IPS-15b (cell line): Measurements from ENCODE around the gene GOLGA2.

Experiments
- H3K27me3 ChIP-seq: one replicate; pipeline ENCODE4 v1.6.1; 2013; ENCODE audit warnings: low read length; ENCODE audit not compliant: control insufficient read depth, insufficient read depth
- H3K36me3 ChIP-seq: one replicate; pipeline ENCODE4 v1.6.1; 2013; ENCODE audit warnings: low read length; ENCODE audit not compliant: control insufficient read depth, insufficient read depth
- H3K4me1 ChIP-seq: one replicate; pipeline ENCODE4 v1.6.1; 2013; ENCODE audit warnings: mild to moderate bottlenecking, low read length; ENCODE audit not compliant: control insufficient read depth, insufficient read depth
- H3K4me3 ChIP-seq: one replicate; pipeline ENCODE4 v1.5.1; 2013; ENCODE audit warnings: low read depth, low read length
- H3K9ac ChIP-seq: one replicate; pipeline ENCODE4 v1.6.1; 2013; ENCODE audit warnings: low read depth, mild to moderate bottlenecking, low read length
- H3K9me3 ChIP-seq: one replicate; pipeline ENCODE4 v1.6.1; 2013; ENCODE audit warnings: mild to moderate bottlenecking, low read length; ENCODE audit not compliant: control insufficient read depth, insufficient read depth

GOLGA2 gene

DNA sequence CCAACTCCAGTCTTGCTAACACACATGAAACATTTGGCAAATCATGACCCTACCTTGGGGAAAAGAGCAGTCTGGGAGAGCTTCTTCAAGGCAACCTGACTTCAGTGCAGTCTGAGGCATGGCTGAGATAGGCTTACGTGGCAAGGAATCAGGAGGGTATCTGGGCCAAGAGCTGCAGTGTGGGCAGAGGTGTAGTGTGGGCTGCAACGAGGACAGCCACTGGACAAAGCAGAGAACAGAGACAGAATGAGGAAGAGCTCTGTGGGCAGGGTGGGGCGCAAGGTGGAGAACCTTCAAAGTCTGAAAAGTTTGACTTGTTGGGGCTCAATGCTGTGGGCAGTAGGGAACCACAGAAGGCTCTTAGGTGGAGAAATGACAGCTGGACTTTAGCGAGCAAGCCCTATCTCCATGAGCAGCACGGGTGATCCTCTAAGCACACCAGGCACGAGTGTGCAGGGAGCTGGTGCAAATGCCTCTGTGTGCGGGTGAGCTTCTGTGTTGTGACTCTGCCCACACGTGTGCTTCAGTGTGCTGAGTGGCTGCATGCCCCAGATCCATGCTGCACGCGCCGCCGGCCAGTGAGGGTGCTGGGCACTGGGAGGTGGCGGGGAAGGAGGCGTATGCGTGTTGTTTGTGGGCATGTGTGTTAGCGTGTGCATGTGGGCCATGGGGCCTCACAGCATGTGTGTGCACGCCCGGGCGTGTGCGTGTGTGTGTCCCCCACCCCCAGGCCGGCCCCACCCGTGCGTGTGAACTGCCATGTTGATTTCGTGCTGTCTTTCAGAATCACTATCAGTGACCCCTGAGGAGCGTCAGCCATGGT is 23.3 kb downstream of the GOLGA2 start:
- peaks cover 13% of the 10 kb centered on the region for H3K36me3 ChIP-seq
- H3K4me3 ChIP-seq: no peak overlapping the region
- no peak overlapping the region for H3K9ac ChIP-seq
- H3K27me3 ChIP-seq: no peaks in the 10 kb centered on the region
- no peaks in the 10 kb centered on the region for H3K9me3 ChIP-seq
- H3K4me1 ChIP-seq: peaks cover 4% of the 10 kb centered on the region

GRCh38 chr9:128251732-128252100 is 24.1 kb downstream of the GOLGA2 start:
- Histone ChIP-seq H3K9me3 (no peaks in the 10 kb centered on the region), H3K4me3 (no peak overlapping the region), H3K4me1 (peaks cover 4% of the 10 kb centered on the region), H3K36me3 (peaks cover 5% of the 10 kb centered on the region), H3K27me3 (no peaks in the 10 kb centered on the region), H3K9ac (no peak overlapping the region)

DNA sequence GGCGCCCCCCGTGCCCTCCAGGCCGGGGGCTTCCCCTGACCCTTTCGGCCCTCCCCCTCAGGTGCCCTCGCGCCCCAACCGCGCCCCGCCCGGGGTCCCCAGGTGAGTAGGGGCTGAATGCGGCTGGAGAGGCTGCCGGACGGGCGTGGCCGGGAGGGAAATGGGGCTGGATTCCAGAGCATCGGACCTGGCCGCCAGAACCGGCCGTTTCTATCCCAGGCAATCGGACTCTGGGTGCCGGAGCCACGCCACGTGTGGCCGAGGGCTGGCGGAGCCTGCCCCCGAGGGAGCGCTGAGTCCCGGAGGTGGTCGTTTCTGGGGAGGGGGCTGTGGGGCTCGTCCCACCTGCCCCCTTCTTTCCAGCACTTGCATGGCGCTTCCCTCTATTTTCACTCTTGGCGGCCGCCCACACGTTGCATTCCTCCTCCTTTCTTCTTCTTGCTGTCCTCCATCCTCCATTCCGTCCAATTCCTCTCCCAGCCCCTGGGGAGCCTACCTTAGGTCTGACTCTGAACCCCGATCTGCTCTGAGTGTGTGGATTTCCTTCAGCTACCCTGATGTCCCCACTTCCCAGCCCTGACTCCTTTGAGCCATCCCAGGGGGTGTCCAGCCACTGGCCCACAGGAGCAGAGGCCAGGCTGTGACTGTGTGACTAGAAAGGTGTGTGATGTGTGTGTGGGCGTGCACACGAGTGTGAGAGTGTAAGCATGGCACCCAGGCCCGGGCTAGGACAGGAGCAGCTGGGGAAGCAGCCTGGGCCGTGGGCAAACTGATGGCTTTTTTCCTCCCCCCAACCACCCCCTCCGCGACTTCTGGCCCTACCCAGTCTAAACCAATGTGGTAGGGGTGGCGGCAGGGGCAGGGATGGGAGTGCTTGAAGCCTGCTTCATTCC is 24.7 kb downstream of the GOLGA2 start:
- peak overlapping the region; percentile 65 for H3K4me3 ChIP-seq
- H3K36me3 ChIP-seq: peaks cover 5% of the 10 kb centered on the region
- H3K27me3 ChIP-seq: no peaks in the 10 kb centered on the region
- H3K9ac ChIP-seq: peak overlapping the region; percentile 73
- no peaks in the 10 kb centered on the region for H3K9me3 ChIP-seq
- H3K4me1 ChIP-seq: peaks cover 4% of the 10 kb centered on the region

DNA sequence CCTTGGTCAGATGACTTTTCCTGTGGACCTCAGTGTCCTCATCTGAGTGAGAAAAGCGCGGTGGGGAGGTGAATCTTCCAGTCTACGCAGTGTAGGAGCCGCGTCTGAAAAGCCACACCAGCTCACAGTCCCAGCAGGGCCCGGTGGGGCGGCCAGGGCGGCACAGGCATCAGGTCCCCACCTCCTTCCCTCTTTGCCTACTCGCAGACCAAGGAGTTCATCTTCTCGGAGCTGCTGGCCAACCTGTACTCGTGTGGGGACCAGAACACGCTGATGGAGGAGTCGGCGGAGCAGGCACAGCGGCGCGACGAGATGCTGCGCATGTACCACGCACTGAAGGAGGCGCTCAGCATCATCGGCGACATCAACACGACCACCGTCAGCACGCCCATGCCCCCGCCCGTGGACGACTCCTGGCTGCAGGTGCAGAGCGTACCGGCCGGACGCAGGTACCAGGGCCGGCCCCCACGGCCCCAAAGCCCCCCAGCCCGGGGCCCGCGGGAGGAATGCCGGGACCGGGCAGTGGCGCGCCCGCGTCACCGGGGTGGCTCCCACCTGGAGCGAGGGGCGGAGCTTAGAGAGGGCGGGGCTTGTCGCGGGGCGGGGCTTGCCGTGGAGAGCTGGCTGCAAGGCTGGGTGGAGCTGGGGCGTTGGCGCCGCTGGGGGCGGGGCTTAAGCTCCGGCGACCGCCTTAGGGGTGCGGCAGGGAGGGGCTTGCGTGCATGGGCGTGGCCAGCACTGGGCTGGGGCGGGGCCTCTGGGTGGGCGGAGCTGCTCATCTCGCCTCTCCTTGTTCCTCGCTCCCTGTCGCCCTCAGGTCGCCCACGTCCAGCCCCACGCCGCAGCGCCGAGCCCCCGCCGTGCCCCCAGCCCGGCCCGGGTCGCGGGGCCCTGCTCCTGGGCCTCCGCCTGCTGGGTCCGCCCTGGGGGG is 25.6 kb downstream of the GOLGA2 start:
- no peaks in the 10 kb centered on the region for H3K9me3 ChIP-seq
- H3K4me1 ChIP-seq: peaks cover 9% of the 10 kb centered on the region
- peak overlapping the region; percentile 77 for H3K4me3 ChIP-seq
- peaks cover 5% of the 10 kb centered on the region for H3K36me3 ChIP-seq
- H3K9ac ChIP-seq: peak overlapping the region; percentile 73
- no peaks in the 10 kb centered on the region for H3K27me3 ChIP-seq

DNA sequence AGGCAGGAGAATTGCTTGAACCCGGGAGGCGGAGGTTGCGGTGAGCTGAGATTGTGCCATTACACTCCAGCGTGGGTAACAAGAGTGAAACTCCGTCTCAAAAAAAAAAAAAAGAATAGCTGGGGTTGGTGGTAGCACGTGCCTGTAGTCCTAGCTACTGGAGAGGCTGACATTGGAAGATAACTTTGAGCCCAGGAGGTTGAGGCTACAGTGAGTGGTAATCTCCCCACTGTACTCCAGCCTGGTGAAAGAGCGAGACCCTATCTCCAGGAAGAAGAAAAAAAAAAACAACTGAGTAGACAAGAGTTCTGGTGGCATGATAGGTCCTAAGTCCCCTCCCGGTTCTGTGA is 26.3 kb downstream of the GOLGA2 start:
- Histone ChIP-seq H3K36me3 (peaks cover 5% of the 10 kb centered on the region), H3K9ac (no peak overlapping the region), H3K4me1 (peaks cover 10% of the 10 kb centered on the region), H3K27me3 (no peaks in the 10 kb centered on the region), H3K4me3 (peak overlapping the region; percentile 77), H3K9me3 (no peaks in the 10 kb centered on the region)

- H3K4me1 ChIP-seq: peaks cover 14% of the 10 kb centered on the region
- H3K9me3 ChIP-seq: no peaks in the 10 kb centered on the region
- no peak overlapping the region for H3K4me3 ChIP-seq
- H3K27me3 ChIP-seq: no peaks in the 10 kb centered on the region
- no peaks in the 10 kb centered on the region for H3K36me3 ChIP-seq
- H3K9ac ChIP-seq: no peak overlapping the region
Measured at GRCh38 chr9:128247226-128247803, 28.5 kb downstream of the GOLGA2 start.

- H3K9me3 ChIP-seq: no peaks in the 10 kb centered on the region
- no peaks in the 10 kb centered on the region for H3K27me3 ChIP-seq
- peaks cover 4% of the 10 kb centered on the region for H3K36me3 ChIP-seq
- H3K4me3 ChIP-seq: no peak overlapping the region
- H3K4me1 ChIP-seq: peaks cover 12% of the 10 kb centered on the region
- no peak overlapping the region for H3K9ac ChIP-seq
Measured at GRCh38 chr9:128246471-128246870, 29.3 kb downstream of the GOLGA2 start.

GRCh38 chr9:128245421-128246151 is 30.2 kb downstream of the GOLGA2 start:
- Histone ChIP-seq H3K4me3 (no peak overlapping the region), H3K27me3 (no peaks in the 10 kb centered on the region), H3K36me3 (peaks cover 9% of the 10 kb centered on the region), H3K4me1 (peaks cover 10% of the 10 kb centered on the region), H3K9me3 (no peaks in the 10 kb centered on the region), H3K9ac (no peak overlapping the region)

GRCh38 chr9:128244837-128245231 is 31.0 kb downstream of the GOLGA2 start:
- Histone ChIP-seq H3K9me3 (no peaks in the 10 kb centered on the region), H3K9ac (no peak overlapping the region), H3K27me3 (no peaks in the 10 kb centered on the region), H3K36me3 (peaks cover 17% of the 10 kb centered on the region), H3K4me3 (no peak overlapping the region), H3K4me1 (peaks cover 10% of the 10 kb centered on the region)

- H3K9ac ChIP-seq: no peak overlapping the region
- H3K4me3 ChIP-seq: no peak overlapping the region
- peaks cover 23% of the 10 kb centered on the region for H3K36me3 ChIP-seq
- H3K4me1 ChIP-seq: peaks cover 10% of the 10 kb centered on the region
- no peaks in the 10 kb centered on the region for H3K27me3 ChIP-seq
- no peaks in the 10 kb centered on the region for H3K9me3 ChIP-seq
Measured at GRCh38 chr9:128244091-128244836, 31.5 kb downstream of the GOLGA2 start.
